Ishikawa (cell line): ENCODE measurements around the gene MAS1L.

Experiments used
- CEBPB ChIP-seq: IDR thresholded peaks from 2 replicates; pipeline ENCODE4 v1.6.1; 2012
- CREB1 ChIP-seq: IDR thresholded peaks from 2 replicates; pipeline ENCODE4 v1.6.1; 2012; ENCODE audit warnings: low read depth
- EGR1 ChIP-seq: IDR thresholded peaks from 2 replicates; pipeline ENCODE4 v1.6.1; 2012
- EP300 ChIP-seq: IDR thresholded peaks from 2 replicates; pipeline ENCODE4 v1.6.1; 2012; ENCODE audit warnings: borderline replicate concordance
- FOXM1 ChIP-seq: IDR thresholded peaks from 2 replicates; pipeline ENCODE4 v1.6.1; 2012; ENCODE audit warnings: low read depth, borderline replicate concordance
- NFIC ChIP-seq: IDR thresholded peaks from 2 replicates; pipeline ENCODE4 v1.6.1; 2012
- RAD21 ChIP-seq: IDR thresholded peaks from 2 replicates; pipeline ENCODE4 v1.6.1; 2012; ENCODE audit warnings: low read depth
- TAF1 ChIP-seq: IDR thresholded peaks from 2 replicates; pipeline ENCODE4 v1.6.1; 2012; ENCODE audit warnings: low read depth, mild to moderate bottlenecking
- TCF12 ChIP-seq: IDR thresholded peaks from 2 replicates; pipeline ENCODE4 v1.6.1; 2012; ENCODE audit warnings: low read depth
- TEAD4 ChIP-seq: IDR thresholded peaks from 2 replicates; pipeline ENCODE4 v1.6.1; 2012
- YY1 ChIP-seq: IDR thresholded peaks from 2 replicates; pipeline ENCODE4 v1.6.1; 2012; ENCODE audit warnings: low read depth
- ZBTB7A ChIP-seq: IDR thresholded peaks from 2 replicates; pipeline ENCODE4 v1.6.1; 2012; ENCODE audit warnings: low read depth
- TF ChIP-seq, protein P1 (sequence below): IDR thresholded peaks from 2 replicates; pipeline ENCODE4 v1.6.1; 2012
- TF ChIP-seq, protein P2 (sequence below): IDR thresholded peaks from 2 replicates; pipeline ENCODE4 v1.6.1; 2012; ENCODE audit warnings: low read depth, mild to moderate bottlenecking
- TF ChIP-seq, protein P3 (sequence below): IDR thresholded peaks from 2 replicates; pipeline ENCODE4 v1.6.1; 2012

MAS1L gene

DNA sequence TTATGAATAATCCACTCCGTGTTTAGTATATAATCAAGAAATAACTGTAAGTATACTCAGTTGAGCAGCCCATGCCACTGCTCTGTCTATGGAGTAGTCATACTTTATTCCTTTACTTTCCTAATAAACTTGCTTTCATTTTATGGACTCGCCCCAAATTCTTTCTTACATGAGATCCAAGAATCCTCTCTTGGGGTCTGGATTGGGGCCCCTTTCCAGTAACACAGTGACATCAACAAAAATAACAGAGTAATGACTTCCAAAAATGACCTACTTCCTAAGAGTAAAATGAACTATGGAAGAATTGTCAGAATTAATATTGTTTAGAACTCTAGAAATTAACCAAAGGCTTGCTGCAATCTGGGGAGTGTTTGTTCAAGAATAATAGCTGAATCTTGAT lies 22.0 kb downstream of the MAS1L start:
- TF ChIP-seq TAF1, result no peak
- no peak for TF ChIP-seq NFIC
- no peak for TF ChIP-seq TEAD4
- TF ChIP-seq, protein P1, sequence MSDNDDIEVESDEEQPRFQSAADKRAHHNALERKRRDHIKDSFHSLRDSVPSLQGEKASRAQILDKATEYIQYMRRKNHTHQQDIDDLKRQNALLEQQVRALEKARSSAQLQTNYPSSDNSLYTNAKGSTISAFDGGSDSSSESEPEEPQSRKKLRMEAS, result no peak
- TF ChIP-seq, protein P2, sequence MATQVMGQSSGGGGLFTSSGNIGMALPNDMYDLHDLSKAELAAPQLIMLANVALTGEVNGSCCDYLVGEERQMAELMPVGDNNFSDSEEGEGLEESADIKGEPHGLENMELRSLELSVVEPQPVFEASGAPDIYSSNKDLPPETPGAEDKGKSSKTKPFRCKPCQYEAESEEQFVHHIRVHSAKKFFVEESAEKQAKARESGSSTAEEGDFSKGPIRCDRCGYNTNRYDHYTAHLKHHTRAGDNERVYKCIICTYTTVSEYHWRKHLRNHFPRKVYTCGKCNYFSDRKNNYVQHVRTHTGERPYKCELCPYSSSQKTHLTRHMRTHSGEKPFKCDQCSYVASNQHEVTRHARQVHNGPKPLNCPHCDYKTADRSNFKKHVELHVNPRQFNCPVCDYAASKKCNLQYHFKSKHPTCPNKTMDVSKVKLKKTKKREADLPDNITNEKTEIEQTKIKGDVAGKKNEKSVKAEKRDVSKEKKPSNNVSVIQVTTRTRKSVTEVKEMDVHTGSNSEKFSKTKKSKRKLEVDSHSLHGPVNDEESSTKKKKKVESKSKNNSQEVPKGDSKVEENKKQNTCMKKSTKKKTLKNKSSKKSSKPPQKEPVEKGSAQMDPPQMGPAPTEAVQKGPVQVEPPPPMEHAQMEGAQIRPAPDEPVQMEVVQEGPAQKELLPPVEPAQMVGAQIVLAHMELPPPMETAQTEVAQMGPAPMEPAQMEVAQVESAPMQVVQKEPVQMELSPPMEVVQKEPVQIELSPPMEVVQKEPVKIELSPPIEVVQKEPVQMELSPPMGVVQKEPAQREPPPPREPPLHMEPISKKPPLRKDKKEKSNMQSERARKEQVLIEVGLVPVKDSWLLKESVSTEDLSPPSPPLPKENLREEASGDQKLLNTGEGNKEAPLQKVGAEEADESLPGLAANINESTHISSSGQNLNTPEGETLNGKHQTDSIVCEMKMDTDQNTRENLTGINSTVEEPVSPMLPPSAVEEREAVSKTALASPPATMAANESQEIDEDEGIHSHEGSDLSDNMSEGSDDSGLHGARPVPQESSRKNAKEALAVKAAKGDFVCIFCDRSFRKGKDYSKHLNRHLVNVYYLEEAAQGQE, result no peak
- TF ChIP-seq TCF12, result no peak
- TF ChIP-seq EGR1, result no peak
- no peak for TF ChIP-seq YY1
- no peak for TF ChIP-seq CREB1
- no peak for TF ChIP-seq EP300
- TF ChIP-seq ZBTB7A, result no peak
- no peak for TF ChIP-seq CEBPB

DNA sequence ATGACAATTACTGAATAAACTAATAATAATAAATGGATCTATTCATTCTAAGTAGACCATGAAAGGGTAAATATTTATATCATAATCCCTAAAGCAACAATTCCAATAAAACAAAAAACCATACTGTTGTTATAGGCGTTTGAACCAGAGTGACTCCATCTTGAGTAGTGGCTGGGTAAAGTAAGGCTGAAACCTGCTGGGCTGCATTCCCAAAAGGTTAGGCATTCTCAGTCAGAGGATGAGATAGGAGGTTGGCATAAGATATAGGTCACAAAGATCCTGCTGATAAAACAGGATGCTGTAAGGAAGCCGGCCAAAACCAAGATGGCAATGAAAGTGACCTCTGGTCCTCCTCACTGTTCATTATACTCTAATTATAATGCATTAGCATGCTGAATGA lies 22.5 kb downstream of the MAS1L start:
- TF ChIP-seq, protein P3, sequence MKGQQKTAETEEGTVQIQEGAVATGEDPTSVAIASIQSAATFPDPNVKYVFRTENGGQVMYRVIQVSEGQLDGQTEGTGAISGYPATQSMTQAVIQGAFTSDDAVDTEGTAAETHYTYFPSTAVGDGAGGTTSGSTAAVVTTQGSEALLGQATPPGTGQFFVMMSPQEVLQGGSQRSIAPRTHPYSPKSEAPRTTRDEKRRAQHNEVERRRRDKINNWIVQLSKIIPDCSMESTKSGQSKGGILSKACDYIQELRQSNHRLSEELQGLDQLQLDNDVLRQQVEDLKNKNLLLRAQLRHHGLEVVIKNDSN, result no peak
- TF ChIP-seq, protein P1, result no peak
- TF ChIP-seq ZBTB7A (no peak), CREB1 (no peak), CEBPB (no peak), NFIC (no peak), EGR1 (no peak), EP300 (no peak), RAD21 (no peak), FOXM1 (no peak), TEAD4 (no peak), YY1 (no peak)

DNA sequence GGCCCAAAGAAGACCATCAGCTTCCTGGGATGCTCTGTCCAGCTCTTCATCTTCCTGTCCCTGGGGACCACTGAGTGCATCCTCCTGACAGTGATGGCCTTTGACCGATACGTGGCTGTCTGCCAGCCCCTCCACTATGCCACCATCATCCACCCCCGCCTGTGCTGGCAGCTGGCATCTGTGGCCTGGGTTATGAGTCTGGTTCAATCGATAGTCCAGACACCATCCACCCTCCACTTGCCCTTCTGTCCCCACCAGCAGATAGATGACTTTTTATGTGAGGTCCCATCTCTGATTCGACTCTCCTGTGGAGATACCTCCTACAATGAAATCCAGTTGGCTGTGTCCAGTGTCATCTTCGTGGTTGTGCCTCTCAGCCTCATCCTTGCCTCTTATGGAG lies 25.7 kb downstream of the MAS1L start:
- TF ChIP-seq RAD21, result no peak
- TF ChIP-seq TAF1, result no peak
- TF ChIP-seq FOXM1, result no peak
- no peak for TF ChIP-seq EP300
- TF ChIP-seq NFIC, result no peak
- TF ChIP-seq CREB1, result no peak
- TF ChIP-seq, protein P2, result no peak
- no peak for TF ChIP-seq ZBTB7A
- TF ChIP-seq EGR1, result no peak
- TF ChIP-seq, protein P1, result no peak

DNA sequence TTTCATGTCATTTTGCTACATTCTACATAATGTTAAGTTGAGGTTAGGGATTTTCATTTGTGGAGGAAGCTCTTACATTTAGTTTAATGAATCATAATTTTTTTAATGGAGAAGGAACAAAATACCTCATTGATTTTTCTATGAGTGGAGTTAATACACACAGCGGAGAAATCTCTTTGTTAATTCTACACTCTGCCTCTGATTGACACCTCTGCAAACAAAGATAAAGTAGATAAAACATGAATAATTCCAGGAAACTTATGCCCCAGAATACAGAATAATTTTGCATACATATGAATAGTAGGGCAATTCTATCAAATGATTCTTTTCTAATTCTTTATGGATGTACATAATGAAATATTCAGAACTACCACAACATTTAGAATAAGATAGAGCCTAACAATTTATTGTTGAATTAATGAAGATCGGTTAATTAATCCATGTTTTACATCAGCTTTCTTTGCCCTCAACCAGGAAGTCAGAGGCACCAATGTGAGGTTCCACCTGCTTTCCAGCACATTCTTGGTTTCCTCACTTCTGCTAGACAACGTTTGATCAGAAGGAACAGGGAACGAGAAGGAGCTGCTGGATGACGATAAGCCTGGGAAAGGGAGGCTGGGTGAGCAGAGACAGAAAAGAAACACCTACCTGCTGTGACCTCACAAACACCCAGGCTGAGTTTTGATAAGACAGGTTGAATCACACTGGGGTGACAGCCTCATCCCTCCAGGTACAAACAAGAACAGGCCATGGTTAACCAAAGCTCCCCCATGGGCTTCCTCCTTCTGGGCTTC lies 26.5 kb downstream of the MAS1L start:
- TF ChIP-seq CEBPB (no peak), CREB1 (no peak), ZBTB7A (no peak), EP300 (no peak), TCF12 (no peak), TEAD4 (no peak), YY1 (no peak), EGR1 (no peak), FOXM1 (no peak), TAF1 (no peak)
- TF ChIP-seq, protein P2, result no peak
- TF ChIP-seq, protein P3, result no peak
- TF ChIP-seq, protein P1, result no peak
